HG03571 (cell line): ENCODE data around the gene SLC2A13.
"Not testable (repeated sequence)": the region's sequence is repeated elsewhere in the genome, so short reads cannot be mapped to it uniquely, and the experiment has no call there.

ENCODE experiments used
- ATAC-seq: cut with Tn5 transposase; IDR thresholded peaks from one replicate; pipeline ENCODE4 v1.9.1; 2021; ENCODE audit not compliant: unreplicated experiment

SLC2A13 gene

DNA sequence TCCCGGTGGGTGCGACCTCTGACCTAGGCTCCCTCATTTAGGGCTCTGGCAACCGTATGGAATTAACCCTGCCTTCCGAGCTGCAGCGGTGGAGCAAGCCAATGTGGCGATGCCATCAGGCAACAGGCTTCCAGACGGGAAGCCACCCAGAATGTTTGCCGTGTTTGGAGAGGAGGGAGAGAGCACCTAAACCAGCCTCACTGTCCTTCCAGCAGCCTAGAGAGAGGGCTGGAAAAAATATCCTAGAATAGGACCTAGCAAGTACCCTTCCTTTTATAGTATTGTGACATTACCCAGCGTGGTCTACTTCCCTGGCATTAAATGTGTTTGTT, 287 bp upstream of the SLC2A13 start:
- ATAC-seq, result no peak

GRCh38 chr12:40105265-40105514, 691 bp downstream of the SLC2A13 start:
- peak; percentile 40 for ATAC-seq

- ATAC-seq, result no peak
Measured at GRCh38 chr12:40104461-40105264, 1.2 kb downstream of the SLC2A13 start.

DNA sequence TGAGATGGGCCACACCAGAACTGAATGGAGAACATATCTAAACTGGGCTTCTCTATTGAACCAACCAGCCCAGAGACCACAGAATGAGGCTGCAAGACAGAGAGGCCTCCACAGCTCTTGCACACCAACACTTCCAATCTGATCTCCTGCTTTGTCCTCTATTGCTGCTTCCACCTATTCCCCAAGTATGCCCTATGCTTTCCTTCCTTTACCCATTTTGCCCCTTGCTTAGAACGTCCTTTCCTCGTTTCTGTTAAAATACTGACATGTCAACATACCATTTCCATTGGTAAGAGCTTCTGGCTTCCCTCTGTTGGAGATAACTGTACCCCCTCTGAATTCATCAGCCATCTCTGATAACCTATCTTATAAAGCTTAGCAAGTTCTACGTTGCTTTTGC, 2.8 kb downstream of the SLC2A13 start:
- no peak for ATAC-seq

DNA sequence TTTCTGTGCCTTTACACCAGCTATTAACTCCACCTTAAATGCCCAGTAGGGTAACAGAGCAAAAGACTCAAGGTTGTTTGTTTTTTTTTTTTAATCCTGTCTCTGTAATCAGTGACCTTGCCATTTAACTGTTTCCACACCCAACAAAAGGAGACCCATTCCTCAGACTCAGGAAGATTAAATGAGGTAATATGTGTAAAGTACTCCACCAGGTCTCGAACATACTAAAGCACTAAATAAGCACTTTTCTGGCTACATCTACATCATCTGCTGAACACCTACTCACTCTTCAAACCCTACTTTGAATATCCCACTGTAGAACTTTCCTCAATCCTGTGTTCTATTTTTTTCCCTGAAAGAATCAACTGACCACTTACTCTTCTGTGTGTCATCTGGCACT, 4.1 kb downstream of the SLC2A13 start:
- ATAC-seq, result no peak

- no peak for ATAC-seq
Measured at GRCh38 chr12:40099423-40099853, 6.4 kb downstream of the SLC2A13 start.

GRCh38 chr12:40098406-40099145, 7.3 kb downstream of the SLC2A13 start:
- ATAC-seq, result no peak

DNA sequence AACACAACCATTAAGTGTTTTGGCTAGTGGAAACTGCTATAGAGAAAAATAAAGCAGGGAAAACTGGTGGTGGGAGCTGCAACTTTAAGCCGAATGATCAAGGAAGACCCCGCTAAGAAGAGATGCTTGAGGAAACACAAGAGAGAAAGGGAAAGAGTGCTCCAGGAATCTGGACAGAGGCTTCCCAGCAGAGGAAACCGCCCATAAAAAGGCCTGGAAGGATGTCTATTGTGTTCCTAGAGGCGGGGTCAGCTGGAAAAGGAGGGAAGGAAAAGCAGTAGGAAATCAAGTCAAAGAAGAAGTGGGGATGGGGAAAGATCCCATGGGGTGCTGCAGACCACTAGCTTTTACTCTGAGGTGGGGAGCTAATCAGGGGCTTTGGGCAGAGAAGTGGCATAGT, 12.4 kb downstream of the SLC2A13 start:
- no peak for ATAC-seq

GRCh38 chr12:40086471-40086870, 19.4 kb downstream of the SLC2A13 start:
- ATAC-seq, result no peak

DNA sequence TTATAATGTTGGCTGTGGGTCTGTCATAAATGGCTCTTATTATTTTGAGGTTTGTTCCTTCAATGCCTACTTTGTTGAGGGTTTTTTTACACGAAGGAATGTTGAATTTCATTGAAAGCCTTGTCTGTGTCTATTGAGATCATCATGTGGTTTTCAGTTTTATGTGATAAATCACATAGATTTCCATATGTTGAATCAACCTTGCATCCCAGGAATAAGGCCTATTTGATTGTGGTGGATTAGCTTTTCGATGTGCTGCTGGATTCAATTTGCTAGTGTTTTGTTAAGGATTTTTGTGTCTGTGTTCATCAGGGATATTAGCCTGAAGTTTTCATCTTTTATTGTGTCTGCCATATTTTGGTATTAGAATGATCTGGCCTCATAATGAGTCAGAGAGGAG, 27.6 kb downstream of the SLC2A13 start:
- no peak for ATAC-seq

DNA sequence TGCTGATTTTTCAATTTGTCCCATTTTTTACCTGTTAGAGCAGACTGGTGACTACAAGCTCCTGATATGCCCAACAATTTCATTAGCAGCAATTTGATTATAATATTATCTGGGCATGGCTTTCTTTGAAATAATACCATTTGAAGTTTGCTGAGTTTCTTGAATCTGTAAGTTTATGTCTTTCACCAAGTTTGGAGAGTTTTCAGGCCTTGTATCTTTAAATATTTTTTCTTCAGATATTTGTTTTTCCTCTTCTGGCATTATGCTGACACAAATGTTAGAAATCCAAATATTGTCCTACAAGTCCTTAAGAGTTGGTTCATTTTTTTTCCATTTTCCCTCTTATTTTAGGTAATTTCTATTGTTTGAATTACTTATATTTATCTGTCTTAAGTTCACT, 30.4 kb downstream of the SLC2A13 start:
- ATAC-seq, result no peak

DNA sequence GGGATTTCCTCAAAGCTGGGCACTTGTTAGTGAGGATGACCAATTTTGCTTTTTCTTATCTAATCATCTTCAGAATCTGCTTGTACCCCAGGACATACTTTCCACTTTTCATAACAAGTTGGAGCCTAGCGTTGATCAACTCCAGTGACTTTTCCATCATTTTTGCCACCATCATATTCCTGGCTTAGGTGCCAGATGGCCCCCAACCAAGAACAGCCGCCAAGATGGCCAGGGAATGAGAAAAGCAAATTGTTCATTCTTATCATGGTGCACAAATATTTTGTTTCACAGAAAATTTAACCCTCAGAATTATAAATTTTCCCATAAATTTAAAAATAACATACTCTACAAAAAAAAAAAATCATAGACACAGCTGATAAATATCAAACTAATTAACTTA, 37.5 kb downstream of the SLC2A13 start:
- no peak for ATAC-seq

- no peak for ATAC-seq
Measured at GRCh38 chr12:40065636-40066035, 40.2 kb downstream of the SLC2A13 start.

DNA sequence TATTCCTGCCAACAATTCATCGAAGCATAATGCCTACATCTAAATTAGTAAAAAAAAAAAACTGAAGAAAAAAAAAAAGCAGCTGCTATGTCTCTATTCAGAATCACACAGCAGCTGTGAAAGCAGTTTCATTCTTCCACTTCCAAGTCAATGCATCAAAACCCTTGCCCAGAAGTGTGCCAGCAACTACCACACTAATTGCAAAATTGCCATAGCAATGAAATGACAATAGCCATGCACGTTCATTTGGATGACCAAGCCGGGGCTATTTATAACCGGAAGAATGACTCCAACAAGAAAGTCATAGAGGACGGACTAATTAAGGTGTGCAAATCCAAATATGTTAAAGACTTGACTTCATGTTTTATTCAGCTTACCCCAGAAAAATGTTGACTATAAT, 42.5 kb downstream of the SLC2A13 start:
- ATAC-seq, result no peak

- ATAC-seq, result no peak
Measured at GRCh38 chr12:40058721-40059190, 47.1 kb downstream of the SLC2A13 start.

- ATAC-seq, result no peak
Measured at GRCh38 chr12:40056373-40056772, 49.5 kb downstream of the SLC2A13 start.

GRCh38 chr12:40055776-40056175, 50.1 kb downstream of the SLC2A13 start:
- ATAC-seq, result no peak

DNA sequence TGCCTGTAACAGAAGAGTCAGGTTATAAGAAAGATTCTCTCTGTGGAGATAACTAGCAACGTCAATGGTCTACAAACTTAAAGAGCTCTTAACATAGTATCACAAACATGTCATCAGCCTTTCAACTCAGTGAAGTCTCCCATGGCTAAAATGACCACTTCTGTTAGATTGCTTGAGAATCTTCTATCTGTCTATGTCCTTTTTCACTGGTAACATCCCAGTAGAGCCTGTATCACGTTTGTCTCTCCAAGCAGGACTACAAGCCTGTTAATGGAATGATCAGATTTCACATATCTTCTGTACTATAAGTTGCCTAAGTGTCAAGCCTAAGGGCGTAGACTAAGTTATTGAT, 50.7 kb downstream of the SLC2A13 start:
- ATAC-seq, result no peak

GRCh38 chr12:40054555-40055227, 51.2 kb downstream of the SLC2A13 start:
- no peak for ATAC-seq

DNA sequence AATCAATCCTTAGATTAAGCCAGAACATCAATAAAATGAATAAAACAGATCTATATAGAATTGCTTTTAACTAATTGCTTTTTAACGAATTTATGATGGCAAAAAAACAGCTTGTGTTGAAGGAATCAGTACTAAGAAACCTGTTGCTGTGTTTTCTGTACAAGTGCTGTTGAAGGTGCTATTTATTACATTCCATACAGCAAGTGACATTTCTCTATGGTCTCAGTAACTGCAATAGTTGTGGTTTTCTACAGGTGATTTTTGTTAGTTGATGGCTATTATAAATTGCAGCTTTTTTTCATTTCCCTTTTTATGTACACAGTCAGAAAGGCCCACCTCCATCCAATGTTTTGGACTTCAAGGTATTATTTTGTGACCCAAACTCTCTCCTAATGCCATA, 56.6 kb downstream of the SLC2A13 start:
- no peak for ATAC-seq

DNA sequence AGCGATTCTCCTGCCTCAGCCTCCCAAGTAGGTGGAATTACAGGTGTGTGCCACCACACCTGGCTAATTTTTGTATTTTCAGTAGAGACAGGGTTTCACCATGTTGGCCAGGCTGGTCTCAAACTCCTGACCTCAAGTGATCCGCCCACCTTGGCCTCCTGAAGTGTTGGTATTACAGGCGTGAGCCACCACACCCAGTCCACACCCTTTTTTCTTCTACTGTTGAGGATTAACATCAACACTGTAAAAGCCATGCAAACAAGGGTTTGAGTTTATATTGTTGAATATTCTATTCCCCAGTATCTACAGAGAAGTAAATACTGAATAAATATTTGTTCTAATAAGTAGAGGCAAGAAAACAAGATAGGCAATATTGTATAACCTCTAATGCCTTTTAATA, 58.9 kb downstream of the SLC2A13 start:
- not testable (repeated sequence) for ATAC-seq

DNA sequence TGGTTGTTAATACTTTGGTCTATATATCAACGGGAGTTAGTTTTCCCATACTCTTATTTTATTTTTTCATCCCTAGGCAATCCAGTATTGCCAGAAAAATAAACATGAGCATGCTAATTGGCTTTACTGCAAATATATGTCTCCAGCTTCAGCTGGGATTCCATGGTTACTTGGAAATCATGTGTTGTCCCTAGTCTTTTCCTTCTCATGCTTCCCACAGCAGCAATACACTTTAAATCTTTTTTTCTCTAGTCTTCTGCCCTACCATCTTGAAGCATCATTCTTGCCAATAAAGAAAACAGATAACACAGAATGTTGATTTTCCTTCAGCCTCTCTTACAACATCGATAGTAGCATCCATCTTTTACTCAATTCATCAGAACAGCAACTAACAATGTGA, 60.2 kb downstream of the SLC2A13 start:
- ATAC-seq, result no peak
